ENCODE results near the gene MYBPC2. TPM values are rescaled to one million over a fixed set of nuclear protein-coding genes. Genes with fewer than 3 reads are reported as not detected.
A peak's percentile ranks its signal among the peaks of the same experiment; 100 is the strongest.

Gene MYBPC2
- polyA plus RNA-seq, 1 donor: 287 TPM

GRCh38 chr19:50501186-50501567 lies 68.5 kb downstream of the MYBPC2 start:
- DNase-seq: no peak

DNA sequence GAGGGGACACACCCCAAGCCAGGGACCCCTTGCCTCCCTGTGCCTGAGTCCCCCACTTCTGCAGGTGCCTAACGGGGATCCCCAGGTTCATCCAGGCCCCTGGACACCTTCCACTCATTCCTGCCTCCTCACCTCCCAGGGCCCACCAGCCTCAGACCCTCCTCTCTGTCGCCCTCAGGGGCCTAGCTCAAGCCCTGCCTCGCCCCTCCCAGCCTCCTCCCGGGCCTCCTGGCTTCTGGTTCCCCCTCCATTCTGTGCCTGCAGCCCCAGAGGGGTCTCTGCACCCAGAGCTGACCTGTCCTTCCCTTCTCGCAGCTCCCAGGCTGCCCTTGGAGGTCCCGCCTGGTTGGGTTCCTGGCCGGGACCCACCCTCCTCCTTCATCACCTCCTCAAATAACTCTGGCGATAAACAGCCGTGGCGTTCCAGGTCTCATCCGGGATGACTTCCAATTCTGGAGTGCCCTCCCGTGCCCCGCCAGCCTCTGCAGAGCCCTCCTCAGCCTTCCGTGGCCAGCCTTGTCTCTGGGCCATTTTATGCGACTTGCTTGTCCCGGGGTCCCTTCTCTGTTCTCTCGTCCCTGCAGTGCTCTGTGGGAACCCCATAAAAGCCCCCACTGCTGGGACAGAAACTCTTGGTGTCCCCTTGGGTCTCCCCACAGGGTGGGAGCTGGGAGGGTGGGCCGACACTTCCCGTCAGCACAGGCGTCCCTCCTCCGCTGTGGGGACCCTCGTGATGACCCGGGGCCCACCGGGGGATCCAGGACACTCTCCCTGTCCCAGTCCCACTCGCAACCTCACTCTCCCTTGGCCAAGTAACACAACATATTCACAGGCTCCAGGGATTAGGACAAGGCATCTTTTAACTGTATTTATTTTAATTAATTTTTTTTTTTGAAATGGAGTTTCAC lies 69.1 kb downstream of the MYBPC2 start:
- DNase-seq: no peak

DNA sequence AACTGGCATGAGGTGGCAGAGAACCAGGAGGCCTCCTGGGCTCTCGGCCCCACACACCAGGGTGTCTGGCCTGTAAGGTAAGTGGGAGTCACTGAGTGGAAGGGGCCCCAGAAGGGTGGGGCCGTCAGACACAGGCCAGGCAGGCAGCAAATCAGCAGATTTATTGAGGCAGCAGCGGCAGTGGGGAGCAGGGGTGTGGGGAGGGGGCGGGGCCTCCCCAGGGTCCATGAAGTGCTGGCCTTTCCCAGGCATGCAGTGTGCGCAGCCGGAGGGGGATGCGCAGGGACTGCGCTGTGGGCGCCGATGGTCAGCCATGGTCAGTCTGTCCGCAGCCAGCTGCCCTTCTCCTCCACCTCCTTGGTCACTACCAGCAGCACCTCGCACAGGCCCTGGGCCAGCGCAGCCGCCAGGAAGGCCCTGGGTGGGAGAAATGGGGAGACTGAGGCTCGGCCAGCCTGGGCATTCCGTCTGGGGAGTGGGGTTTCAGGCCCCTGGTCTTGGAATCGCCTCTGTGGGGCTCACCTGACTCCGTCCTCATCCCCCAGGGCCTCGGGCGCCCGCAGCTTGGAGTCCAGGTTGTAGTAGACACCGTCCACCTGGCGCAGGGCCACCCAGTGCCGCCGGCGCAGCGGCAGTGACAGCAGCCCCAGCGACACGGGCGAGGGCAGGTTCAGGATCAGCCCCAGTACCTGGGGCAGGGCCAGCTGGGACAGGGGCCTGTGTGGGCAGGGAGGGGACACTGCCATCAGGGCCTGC lies 73.3 kb downstream of the MYBPC2 start:
- no peak for DNase-seq

GRCh38 chr19:50506700-50507099 lies 74.0 kb downstream of the MYBPC2 start:
- DNase-seq: no peak

DNA sequence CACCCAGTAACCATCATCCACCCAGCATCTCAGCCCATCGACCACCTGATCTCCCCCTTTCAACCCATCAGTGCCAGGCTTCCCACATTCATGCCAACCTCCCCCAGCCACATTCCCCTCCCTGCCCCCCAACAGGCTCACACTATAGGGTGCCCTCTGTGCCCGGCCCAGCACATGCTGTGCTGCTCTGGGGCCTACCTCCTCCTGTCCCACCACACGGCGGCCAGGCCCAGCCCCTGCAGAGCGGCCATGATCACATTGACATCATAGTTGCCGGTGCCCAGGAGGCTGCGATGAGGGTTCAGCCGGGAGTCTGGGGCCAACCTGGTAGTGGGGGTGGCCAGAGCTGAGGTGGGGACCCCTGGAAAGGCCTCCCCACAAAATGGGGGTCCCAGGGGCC lies 74.7 kb downstream of the MYBPC2 start:
- DNase-seq: no peak

GRCh38 chr19:50508843-50509190 lies 76.1 kb downstream of the MYBPC2 start:
- no peak for DNase-seq

DNA sequence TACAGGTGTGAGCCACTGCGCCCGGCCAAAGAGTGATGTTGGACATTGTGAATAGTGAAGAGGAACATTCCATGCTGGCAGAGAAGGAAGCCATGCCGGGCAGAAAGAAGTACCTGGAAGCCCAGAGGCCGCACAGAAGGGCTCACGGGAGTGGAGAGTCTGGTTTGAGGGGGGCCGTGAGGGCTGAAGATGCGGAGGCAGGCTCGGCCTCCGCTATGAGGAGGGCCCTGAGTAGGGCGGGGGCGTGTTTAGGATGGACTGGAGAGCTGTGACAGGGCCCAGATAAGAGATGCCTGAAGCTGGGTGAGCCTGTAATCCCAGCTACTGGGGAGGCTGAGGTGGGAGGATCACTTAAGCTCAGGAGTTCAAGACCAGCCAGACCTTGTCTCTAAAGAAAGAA lies 76.7 kb downstream of the MYBPC2 start:
- DNase-seq: no peak

DNA sequence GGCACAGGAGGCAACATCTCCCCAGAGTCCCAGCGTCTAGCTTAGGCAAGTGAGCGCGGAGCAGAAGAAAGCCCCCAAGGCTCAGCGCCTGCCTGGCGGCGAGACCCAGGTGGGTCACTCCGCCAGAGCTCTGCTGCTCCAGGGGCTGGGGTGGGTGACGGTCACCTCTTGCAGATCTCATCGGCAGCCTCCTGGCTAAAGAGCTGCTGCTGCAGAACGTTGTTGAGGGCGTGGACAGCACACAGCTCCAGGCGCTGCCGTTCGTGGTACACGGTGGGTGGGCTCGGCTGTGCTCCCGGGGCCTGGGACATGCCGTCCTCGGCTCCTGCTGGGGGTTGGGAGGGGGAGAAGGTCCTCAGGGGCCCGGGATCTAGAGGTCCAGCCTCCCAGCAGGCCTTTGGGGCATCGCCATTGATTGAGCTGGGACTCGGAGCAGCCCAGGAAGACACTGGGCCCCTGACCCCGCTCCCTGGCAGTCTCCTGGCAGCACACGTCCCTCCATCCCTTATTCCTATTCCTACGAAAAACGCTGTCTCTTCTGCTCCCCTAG lies 77.5 kb downstream of the MYBPC2 start:
- DNase-seq: no peak

DNA sequence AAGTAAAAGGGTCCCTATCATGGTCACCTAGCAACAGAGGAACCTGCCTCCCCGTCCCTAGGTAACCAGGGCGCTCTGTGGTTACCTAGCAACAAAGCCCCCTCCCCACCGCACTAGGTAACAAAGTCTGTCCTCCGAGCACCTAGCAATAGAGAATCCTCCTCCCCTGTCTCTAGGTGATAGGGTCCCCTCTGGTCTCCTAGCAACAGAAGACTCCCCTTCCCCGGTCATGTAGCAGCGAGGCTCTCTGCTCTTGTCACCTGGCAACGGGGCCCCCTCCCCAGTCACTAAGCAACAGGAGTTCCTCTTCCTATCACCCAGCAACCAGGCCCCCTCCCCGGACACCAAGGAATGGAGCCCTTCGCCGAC lies 78.0 kb downstream of the MYBPC2 start:
- DNase-seq: no peak

GRCh38 chr19:50511069-50511822 lies 78.6 kb downstream of the MYBPC2 start, which contains the start of gene JOSD2:
TSS of gene JOSD2 (minus strand) at chr19:50511191. CDS start at chr19:50510431, 760 bp downstream.
- DNase-seq: peak; percentile 99

GRCh38 chr19:50512112-50512998 lies 79.7 kb downstream of the MYBPC2 start:
- no peak for DNase-seq

- no peak for DNase-seq
These were observed 80.5 kb downstream of the MYBPC2 start for GRCh38 chr19:50512999-50513745.

GRCh38 chr19:50513746-50514345 lies 81.2 kb downstream of the MYBPC2 start, which contains the start of gene ASPDH:
TSS of gene ASPDH (minus strand) at chr19:50513913. CDS start at chr19:50513823, 90 bp downstream.
- DNase-seq: no peak

DNA sequence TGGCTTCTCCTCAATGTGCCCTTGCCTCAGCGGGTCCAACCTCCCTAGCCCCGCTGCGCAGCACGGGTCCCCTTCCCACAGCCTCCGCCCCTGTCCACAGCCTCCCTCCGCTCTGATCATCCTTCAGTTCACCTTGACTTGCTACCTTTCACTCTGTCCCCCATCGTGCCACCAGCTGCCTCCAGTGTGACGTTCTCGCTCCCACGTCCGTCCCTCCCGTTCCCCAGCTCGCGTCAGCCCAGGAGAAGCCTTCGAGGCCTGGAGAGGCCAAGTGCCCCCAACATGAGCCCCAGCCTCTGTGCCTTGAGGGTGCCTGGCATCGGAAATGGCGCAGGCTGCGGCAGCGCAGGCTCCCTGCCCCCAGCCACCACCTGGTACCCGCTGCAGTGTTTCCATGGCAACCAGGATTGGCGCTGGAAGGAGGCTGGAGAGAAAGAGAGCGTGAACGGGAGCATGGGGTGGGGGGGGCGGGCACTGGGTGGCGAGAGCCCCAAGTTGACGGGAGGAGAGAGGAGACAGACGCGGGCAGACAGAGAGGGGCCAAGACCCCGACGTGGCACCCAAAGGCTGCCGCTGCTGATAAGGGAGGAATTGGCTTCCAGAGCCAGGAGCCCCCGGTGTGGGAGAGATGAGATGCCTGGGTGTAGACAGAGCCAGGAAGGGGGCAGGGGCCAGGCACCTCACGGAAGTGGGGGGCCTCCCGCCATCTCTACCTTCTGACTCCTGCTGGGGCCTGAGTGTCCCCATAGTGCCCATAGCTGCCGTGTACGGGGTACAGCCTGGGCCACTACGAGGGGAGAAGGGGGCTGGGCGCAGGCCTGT lies 81.9 kb downstream of the MYBPC2 start:
- DNase-seq: no peak

DNA sequence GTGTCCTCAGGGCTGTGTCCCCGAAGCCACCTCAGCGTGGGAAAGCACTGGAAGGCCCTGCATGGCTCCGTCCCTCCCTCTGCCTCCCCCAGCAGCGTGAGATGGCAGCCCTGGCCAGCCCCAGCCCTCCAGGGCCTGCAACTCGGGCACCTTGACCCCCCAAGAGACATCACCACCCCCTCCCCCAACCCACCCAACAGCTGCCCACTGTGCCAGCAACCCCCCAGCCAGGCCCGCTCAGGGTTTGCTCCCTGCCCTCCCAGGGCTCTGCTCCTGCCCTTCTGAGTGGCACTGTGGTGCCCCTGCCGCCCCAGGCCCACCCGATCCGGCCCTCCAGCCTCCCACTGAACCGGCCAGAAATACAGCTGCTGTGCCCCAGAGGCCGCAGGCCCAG lies 82.5 kb downstream of the MYBPC2 start:
- DNase-seq: no peak

Data from hindlimb muscle (tissue), 1 donor.